Right hindlimb (tissue), 1 donor: ENCODE results near the gene TRIO.

ENCODE experiments used
- DNase-seq: peaks from one replicate; pipeline ENCODE4 v3.0.0-alpha.2; 2018

TRIO gene

GRCh38 chr5:14229181-14229580 is 86.0 kb downstream of the TRIO start:
- DNase-seq = no peak

GRCh38 chr5:14229734-14230133 is 86.6 kb downstream of the TRIO start:
- DNase-seq = no peak

DNA sequence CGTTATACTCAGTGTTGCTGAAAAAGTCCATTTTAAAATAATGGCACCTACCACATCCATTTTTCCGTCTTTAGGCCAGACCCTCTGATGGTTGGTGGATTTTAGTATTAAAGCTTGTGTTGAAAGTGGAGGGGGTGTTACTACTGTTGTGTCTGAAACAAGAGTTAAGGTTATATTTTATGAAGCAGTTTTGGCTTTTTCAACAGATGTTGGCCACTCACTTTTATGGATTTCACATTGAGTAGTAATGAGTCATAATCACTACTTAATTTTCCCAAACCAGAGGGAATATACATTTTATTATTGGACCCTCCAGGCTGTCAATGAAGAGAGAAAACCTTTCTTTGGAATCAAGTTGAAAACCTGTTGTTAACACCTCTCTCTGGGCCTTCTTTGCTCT is 88.0 kb downstream of the TRIO start:
- no peak for DNase-seq

GRCh38 chr5:14231890-14232289 is 88.7 kb downstream of the TRIO start:
- DNase-seq = no peak

DNA sequence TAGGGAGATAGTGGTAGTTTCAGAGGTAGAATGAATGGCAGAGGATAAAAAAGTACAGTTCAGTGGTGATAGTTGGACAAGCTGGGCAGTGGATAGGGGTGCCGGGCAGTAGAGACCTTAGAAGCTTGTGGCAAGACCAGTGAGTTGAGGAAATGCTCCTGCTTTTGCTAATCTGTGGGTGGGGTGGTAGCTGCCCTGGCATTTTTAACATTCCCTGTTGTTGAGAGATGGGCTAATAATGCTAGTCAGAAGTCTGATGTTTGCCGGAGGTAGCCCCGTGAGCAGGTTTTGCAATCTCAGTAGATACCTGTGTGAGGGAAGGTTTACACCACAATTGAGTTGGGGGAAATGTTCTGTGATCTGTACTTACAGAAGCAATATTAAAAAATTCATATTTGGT is 91.1 kb downstream of the TRIO start:
- no peak for DNase-seq

DNA sequence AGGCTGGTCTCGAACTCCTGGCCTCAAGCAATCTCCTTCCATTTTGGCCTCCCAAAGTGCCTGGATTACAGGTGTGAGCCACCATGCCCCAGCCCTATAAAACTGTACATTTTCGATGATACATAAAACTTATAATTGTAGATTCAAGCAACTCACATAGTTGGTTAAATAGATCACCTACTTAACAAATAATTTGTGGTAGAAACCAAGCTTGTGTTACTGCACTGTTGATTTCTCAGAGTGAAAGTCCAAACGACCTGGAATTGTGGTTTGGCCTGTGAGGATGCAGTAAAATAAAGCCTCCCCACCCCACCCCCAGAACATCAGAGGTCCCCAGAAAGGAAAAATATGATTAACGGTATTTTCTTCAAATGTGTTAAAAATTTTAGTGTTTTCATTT is 92.7 kb downstream of the TRIO start:
- no peak for DNase-seq

- no peak for DNase-seq
Measured at GRCh38 chr5:14236757-14237156, 93.6 kb downstream of the TRIO start.

DNA sequence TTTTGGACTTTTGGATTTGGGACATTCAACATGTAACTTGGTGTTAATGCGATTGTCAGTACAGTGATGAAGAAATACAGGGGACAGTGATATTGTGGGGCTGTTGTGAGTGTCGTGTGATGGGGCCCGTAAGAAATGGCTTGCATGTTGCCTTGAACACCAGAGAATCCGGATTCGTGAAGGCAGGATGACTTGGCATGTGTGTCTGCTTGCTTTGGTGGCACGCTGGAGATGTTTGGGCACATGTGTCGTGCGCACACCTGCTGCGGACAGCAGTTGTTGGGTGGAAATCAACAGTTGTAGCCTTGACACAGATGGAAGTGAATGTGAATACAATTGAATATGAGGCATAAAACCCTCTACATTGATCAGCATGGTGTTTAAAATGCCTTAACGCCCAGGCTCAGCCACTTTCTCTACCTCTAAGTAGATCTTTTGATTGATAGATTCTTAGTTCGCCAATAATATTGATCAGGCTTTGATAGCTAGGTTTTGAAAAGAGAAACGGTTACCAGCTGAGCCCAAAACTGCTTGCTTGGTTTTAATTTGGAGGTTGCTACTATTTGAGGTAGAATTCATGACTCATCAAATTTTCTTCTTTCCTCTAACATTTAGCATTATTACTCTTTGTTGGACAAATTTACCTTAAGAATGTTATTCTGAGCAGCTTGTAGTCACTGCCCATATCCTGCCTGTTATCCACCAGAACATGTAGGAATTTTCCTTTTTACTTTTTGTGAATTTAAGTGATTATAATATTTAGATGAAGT is 94.4 kb downstream of the TRIO start:
- peak; percentile 52 for DNase-seq

DNA sequence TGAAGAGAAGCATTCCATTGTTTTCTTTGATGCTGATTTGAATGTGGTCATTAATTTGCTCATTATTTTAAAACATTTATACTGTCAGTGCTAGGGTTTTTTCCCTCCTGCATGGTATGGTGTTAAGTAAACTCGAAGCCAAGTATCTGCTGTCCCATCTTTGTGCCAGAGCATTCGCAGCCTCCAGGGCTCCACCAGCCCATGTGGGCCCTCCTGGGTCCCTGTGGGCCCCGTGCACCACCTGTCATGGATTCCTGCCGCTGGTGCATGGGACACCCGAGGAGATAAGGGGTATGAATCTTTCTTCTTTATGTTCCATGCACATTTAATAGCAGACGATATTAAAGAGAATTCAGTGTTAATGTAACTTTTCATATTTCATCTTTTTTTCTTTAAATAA is 95.1 kb downstream of the TRIO start:
- no peak for DNase-seq

GRCh38 chr5:14239404-14239803 is 96.3 kb downstream of the TRIO start:
- DNase-seq = no peak

DNA sequence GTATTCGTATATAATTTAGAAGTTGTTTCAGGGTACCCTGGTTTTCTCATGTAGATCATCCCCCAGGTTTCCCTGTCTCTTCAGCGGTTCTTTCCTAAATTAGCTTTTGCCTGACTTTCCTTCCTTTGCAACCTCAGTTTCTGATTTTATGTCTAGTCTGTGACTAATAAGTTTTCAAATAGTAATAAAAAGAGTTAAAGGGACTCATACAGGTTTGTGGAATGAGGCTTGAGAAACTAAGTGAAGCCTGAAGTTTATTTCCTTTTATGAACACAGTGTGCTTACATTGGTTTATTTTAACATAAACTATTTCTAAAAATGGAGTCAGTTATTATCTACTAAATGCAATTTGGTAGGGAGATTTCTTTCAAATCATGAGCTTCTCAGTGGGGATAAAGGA is 96.8 kb downstream of the TRIO start:
- no peak for DNase-seq

DNA sequence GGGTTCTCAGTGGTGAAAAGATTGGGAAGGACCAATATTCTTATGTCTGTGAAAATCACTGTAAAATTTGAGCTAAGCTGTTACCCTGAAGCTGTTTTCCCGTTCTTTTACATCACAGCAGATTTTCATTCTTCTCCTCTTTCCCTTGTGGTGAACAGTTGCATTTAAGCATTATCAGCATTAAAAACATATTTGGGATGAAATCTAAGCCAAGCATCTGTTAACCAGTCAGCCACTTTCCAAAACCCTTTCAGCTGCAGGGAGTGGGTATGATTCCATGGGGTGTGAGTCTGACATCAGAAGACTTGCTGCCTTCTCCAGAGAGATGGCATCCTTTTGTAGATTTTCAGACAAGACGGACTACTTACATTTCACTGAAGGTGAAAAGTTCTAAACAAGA is 97.2 kb downstream of the TRIO start:
- no peak for DNase-seq

- DNase-seq = no peak
Measured at GRCh38 chr5:14241141-14241540, 98.0 kb downstream of the TRIO start.

- no peak for DNase-seq
Measured at GRCh38 chr5:14242447-14242846, 99.3 kb downstream of the TRIO start.

DNA sequence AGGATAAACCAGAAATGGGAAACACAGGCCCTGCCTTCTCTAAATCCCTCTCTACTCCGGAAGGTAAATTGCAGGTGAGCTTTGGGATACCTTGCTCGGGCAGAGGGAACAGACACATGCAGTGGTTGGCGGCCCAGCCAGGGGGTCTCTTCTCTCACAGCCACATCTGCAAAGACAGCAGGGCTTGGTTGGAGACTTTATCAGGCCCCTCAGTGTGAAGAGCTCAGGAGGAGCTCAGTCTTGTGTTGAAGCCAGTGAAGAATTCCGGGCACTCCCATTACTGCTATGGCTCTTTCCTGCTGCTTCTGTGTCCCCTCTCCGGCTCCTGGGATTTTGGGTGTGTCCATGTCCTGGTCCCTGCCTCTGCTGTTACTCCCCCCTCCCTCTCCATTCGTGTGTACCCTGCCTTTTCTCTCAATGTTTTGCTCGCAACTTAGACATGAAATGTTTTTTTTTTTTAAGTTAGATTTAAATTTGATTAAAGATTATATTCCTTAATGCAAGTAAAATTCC is 99.8 kb downstream of the TRIO start:
- DNase-seq = no peak

DNA sequence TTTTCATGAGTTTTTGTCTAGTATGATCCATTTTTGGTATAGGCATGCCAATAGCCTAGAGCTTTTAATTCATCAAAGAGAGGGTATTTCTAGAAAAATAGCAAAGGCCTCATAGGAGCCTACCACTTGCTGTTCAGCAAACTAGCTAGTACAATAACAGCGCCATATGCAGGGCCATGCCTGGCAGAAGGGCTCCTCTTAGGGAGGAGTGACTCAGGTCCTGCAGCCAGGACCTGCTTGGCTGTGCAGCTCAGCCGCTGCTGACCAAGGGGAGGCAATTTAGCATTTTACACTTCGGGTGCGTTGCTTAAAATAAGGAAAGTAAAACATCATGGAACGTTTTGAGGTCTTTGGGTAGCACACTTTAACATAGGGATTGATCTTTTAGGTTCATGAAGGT is 100.6 kb downstream of the TRIO start:
- DNase-seq = no peak

DNA sequence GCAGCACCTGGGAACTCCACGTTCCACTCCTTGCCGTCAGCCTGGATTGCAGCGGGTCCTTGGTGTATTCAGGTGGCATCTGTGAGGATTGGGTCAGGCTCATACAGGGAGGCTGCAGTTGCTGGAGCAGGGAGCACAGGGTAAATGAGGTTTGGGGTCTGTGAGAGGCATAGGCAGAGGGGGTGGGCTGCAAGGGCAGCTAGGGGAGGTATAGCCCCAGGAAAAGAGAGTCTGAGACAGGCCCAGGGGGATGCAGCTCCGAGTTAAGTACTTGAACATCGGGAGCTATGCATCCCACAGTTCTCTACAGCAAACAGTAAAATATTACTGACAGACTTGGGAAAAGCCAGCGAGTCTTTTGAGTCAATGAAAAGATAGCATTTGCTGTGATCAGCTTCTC is 101.6 kb downstream of the TRIO start:
- no peak for DNase-seq

DNA sequence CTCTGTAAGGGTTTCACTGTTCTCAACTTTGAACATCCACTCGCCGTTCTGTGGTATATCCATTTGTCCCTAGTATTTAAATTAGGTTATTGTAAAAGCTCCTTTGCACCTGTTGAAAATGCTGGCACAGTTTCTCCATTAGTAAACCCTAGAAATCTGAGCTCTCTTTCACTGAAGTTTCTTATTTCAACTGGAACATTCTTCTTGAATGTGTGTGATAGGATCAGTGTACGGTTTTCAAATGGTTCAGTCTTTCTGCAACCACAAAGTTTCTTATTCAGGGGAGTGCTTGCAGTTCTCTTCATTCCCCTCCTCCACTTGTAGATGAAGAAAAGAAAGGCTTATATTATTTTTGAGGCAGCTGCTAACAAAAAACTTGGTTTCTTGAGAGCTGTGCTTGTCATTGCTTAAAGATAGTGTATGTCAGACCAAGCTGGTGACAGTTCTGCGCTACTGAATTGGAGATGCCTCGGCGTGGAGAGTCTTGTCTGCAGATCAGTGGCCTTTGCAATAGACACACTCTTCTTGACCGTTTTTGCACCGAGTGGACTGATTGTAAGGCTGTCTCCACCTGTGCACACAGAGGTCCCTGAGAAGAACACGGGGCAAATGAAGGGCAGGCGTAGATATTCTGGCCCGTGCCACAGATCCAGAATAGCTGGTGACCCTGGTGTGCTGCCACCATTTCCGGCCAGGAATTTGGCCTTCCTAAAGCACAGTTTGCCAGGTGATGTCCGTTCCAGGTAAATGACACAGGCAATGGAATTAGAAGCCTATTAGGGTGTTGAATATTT is 102.2 kb downstream of the TRIO start:
- no peak for DNase-seq

DNA sequence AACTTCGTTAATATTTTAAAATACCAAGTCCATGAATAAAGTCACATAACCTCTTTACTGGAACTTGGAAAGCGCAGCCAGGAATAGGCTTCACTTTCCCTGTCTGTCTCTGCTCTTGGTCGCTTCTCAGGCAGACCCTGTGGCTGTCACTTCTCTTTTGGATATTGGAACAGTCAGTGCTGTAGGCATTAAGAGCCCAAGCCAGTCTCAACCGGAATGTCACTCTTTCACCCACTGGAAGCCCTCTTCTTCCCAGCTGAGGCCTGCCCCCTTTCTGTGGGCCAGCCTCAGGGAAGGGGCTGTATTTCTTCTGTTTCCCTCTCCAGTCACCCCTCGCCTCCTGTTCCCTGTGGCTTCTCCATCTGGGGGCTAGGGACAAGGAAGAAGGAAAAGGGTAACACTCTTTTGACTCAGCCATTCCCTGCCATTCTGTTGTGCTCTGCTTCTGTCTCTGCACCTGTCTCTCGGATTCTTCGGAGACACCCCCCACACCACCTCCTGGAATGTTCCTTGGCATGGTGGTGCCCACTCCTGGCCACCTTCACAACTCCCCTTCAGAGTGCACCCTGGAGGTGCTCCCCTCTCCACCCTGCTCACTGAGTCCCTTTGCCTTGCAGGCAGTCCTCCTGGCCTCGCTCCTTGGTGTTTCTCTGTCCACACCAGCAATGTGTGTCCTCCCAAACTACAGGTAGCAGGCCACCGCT is 103.4 kb downstream of the TRIO start:
- DNase-seq = no peak

DNA sequence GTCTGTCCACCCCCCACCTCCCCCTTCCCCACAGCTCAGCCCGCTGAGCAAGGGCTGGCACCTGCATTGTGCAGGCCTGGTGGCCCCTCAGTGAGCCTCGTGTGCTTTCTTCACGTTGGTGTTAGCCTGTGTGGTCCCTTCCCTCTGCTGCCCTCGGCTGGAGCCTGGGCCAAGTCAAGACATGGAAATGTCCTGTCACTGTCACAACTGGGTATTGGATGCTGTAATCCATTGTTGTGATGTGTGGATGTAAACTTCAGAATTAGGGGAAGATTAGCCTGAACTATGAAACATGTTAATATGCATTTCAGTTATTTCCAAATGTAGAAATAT is 103.9 kb downstream of the TRIO start:
- DNase-seq = no peak

GRCh38 chr5:14249258-14250082 is 106.3 kb downstream of the TRIO start:
- no peak for DNase-seq

- DNase-seq = peak; percentile 82
Measured at GRCh38 chr5:14250084-14250695, 107.0 kb downstream of the TRIO start.
